K562 (cell line): ENCODE results near the gene METTL25B.

Experiments
- RNF2 ChIP-seq: sonication (generic); IDR thresholded peaks from 2 replicates; pipeline ENCODE4 v1.6.1; 2016
- YBX1 ChIP-seq: fragments of 450-650 bp; IDR thresholded peaks from 2 replicates; pipeline ENCODE4 v1.7.1; 2016; ENCODE audit warnings: mild to moderate bottlenecking
- ZNF785 ChIP-seq: fragments of 250-450 bp; sonication (Bioruptor Pico); IDR thresholded peaks from 2 replicates; pipeline ENCODE4 v1.4.0; 2020; ENCODE audit warnings: mild to moderate bottlenecking
- ZZZ3 ChIP-seq: fragments of 450-650 bp; IDR thresholded peaks from 2 replicates; pipeline ENCODE4 v1.6.1; 2016; ENCODE audit warnings: antibody characterized with exemption, mild to moderate bottlenecking, moderate library complexity
- TF ChIP-seq, protein P1 (sequence below), 3 experiments: IDR thresholded peaks in 2 of 3; conservative IDR thresholded peaks in 1 of 3; 2 replicates each; pipeline ENCODE4 v1.5.1; 2011 to 2012; ENCODE audit warnings: low read length in 3 of 3, mild to moderate bottlenecking in 3 of 3, control low read depth in 2 of 3, improper control_type of control experiment in 1 of 3, inconsistent platforms in 1 of 3, low read depth in 1 of 3, mixed read lengths in 1 of 3, moderate library complexity in 1 of 3; ENCODE audit not compliant: insufficient read depth in 2 of 3

DNA sequence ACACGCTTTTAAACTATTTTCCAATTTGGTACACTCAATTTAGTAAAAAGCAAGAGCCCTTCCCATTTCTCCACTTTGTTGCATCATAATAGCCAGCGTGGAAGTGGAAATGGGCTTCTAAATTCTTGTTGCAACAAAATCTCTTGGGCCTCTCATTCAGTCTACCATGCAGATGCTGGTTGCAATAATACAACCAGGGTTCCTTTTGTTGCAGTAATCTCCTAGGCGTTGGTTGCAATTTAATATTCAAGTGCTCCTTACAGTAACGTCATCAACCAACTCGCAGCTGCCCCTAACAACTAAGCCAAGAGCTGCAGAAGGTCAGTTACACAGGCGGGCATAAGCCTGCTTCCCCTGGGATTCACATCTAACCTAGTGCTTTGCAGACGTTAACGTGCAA is 25.9 kb downstream of the METTL25B start:
- TF ChIP-seq YBX1: no peak
- TF ChIP-seq ZZZ3: no peak
- TF ChIP-seq ZNF785 (CRISPR knock-in tag): no peak
- TF ChIP-seq RNF2: no peak
- TF ChIP-seq, protein P1, sequence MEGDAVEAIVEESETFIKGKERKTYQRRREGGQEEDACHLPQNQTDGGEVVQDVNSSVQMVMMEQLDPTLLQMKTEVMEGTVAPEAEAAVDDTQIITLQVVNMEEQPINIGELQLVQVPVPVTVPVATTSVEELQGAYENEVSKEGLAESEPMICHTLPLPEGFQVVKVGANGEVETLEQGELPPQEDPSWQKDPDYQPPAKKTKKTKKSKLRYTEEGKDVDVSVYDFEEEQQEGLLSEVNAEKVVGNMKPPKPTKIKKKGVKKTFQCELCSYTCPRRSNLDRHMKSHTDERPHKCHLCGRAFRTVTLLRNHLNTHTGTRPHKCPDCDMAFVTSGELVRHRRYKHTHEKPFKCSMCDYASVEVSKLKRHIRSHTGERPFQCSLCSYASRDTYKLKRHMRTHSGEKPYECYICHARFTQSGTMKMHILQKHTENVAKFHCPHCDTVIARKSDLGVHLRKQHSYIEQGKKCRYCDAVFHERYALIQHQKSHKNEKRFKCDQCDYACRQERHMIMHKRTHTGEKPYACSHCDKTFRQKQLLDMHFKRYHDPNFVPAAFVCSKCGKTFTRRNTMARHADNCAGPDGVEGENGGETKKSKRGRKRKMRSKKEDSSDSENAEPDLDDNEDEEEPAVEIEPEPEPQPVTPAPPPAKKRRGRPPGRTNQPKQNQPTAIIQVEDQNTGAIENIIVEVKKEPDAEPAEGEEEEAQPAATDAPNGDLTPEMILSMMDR (IDR thresholded peaks at IDR 0.05 in 2 of 3, conservative IDR thresholded peaks at IDR 0.05 in 1 of 3; ENCODE audit: insufficient read depth in 2 of 3, low read depth in 1 of 3, low read length in 3 of 3): no peak
